SK-N-MC (cell line): Measurements from ENCODE around the gene NEK6.

ENCODE experiments used
- EZH2 ChIP-seq: fragments of 200-600 bp; sonication (generic); IDR thresholded peaks from one replicate; pipeline ENCODE4 v1.6.1; 2017; ENCODE audit warnings: antibody characterized with exemption
- POLR2AphosphoS5 ChIP-seq: IDR thresholded peaks from 2 replicates; pipeline ENCODE4 v1.6.1; 2012; ENCODE audit warnings: mild to moderate bottlenecking, low read depth, low read length, borderline replicate concordance

DNA sequence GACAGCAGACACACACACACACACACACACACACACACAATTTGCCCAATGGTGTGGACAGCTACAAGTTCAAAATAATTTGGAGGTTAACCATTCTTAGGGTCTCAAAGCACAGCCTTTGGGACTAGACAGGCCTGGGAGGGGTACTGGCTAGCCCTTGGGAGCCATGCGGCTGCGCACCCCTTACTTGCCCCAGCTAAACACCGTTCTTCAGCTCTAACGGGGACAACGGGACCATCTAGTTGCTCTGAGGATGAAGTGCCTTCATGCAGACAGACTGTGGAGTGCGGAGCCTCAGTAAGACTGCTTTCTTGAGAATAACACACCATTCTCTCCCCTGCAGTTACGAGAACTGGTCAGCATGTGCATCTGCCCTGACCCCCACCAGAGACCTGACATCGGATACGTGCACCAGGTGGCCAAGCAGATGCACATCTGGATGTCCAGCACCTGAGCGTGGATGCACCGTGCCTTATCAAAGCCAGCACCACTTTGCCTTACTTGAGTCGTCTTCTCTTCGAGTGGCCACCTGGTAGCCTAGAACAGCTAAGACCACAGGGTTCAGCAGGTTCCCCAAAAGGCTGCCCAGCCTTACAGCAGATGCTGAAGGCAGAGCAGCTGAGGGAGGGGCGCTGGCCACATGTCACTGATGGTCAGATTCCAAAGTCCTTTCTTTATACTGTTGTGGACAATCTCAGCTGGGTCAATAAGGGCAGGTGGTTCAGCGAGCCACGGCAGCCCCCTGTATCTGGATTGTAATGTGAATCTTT is 92.9 kb downstream of the NEK6 start:
- no peak for TF ChIP-seq EZH2
- TF ChIP-seq POLR2AphosphoS5 = no peak
